Activated naive CD8-positive, alpha-beta T cell treated with anti-CD3 and anti-CD28 coated beads, Interleukin-2, amount 10 ng/mL, durations not matched to agents 7 days and 5 days (primary cell): ENCODE data around the gene ICAM4. TPM values are rescaled to one million over a fixed set of nuclear protein-coding genes. Genes with fewer than 3 reads are reported as not detected.

Source experiments
- ATAC-seq: fragments of 150-1000 bp; cut with Tn5 transposase; one replicate; pipeline ENCODE4 v1.10.0; 2021; ENCODE audit warnings: low read depth, moderate library complexity
- POLR2A ChIA-PET: fragments of 350-600 bp; sonication (Branson Sonifier 250); formaldehyde crosslinking; loops from one replicate; lab custom pipeline; 2021; ENCODE audit warnings: antibody characterized with exemption; lab: Charles Lee
- DNase-seq: peaks from one replicate; pipeline ENCODE4 v3.0.0; 2021
- H3K27ac Mint-ChIP-seq: one replicate; pipeline ENCODE4 v1.8.0; 2022; ENCODE audit warnings: mild to moderate bottlenecking, mixed read lengths
- H3K27me3 Mint-ChIP-seq: one replicate; pipeline ENCODE4 v1.8.0; 2022; ENCODE audit warnings: mild to moderate bottlenecking, moderate library complexity, mixed read lengths
- H3K36me3 Mint-ChIP-seq: one replicate; pipeline ENCODE4 v1.8.0; 2021; ENCODE audit warnings: mild to moderate bottlenecking, mixed read lengths
- H3K4me1 Mint-ChIP-seq: one replicate; pipeline ENCODE4 v1.8.0; 2021; ENCODE audit warnings: mixed read lengths
- H3K4me3 Mint-ChIP-seq: one replicate; pipeline ENCODE4 v1.8.0; 2022; ENCODE audit warnings: mild to moderate bottlenecking, moderate library complexity, mixed read lengths
- H3K9me3 Mint-ChIP-seq: one replicate; pipeline ENCODE4 v1.8.0; 2021; ENCODE audit warnings: mixed read lengths
- total RNA-seq, 2 experiments: library from RNA; stranded (reverse); gene quantifications; one replicate each; pipeline ENCODE4 v1.2.3, GENCODE V29; 2021

ICAM4 gene
- total RNA-seq, 2 experiments from 2014 or later = 1.2 to 1.7 TPM

DNA sequence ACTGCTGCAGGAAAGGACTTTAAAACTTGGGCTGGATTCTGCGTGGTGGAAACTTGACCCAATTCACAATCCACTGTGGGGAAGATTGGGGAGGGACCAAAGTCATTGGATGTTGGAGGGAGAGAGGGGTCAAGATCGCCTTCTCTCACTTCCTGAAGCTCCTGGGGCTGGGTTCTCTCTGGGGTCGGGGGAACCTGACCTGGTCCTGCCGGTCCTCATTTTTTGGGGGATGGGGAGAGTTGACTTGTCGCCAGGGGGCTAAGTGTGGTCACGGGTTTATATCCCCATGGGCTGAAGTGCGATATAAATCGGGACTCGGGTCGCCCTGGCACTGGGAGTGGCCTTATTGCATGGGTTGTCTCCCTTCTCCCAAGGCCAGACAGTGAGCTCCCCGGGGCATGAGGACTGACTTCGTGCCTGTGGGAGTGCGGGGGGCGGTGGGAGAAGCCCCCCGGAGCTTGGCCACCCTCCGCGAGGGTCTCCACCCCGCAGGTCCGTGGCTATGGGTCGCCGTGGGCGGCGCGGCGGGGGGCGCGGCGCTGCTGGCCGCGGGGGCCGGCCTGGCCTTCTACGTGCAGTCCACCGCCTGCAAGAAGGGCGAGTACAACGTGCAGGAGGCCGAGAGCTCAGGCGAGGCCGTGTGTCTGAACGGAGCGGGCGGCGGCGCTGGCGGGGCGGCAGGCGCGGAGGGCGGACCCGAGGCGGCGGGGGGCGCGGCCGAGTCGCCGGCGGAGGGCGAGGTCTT, 9.3 kb downstream of the ICAM4 start:
- ATAC-seq (no peak), DNase-seq (no peak)
- Mint-ChIP-seq H3K9me3 (peaks cover 3% of the 10 kb centered on the region), H3K4me1 (peaks cover 21% of the 10 kb centered on the region), H3K27ac (peak overlapping the region; percentile 78), H3K36me3 (peaks cover 6% of the 10 kb centered on the region), H3K27me3 (peaks cover 57% of the 10 kb centered on the region), H3K4me3 (peak overlapping the region; percentile 82)
- POLR2A ChIA-PET = interaction anchor here (0.5 to 2.1 kb wide), 5 partner anchors 9 to 195 kb away, joined by 3 to 9 read pairs (median 3); partner anchors contain the start of genes ICAM1, ICAM4 and TYK2

GRCh38 chr19:10299545-10300458, 13.0 kb downstream of the ICAM4 start:
- H3K27ac Mint-ChIP-seq = no peak overlapping the region
- POLR2A ChIA-PET = no interaction called here
- H3K4me3 Mint-ChIP-seq = no peak overlapping the region

DNA sequence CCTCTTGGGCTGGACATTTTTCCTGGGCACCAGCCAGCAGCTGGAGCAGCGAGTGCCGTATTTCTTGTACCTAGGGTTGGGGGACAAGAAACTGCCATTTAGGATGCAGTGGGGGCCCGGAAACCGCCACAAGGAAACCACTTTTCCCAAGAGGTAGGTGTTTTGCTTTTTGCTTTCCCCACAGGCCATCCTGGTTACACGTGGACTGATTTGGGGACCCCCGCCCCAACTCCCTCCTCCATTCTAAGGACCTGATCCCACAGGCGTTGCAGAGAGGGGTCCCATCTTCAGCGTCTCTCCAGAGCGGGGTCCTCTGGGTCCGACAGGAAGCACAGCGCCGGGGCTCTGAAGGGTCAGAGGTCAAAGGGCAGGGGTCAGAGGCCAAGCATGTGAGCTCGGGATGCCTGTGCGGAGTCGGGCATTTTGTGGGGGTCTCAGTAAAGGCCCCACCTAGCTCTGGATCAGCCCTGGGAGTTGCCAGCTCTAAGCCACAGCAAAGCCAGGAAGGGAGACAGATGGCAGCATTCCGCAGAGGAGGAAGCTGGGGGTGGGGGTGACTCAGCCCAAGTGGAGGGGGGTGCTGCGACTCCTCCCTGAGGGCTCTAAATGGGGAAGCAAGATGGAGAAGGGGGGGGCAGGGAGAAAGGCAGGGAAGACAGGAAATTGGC, 18.5 kb downstream of the ICAM4 start:
- POLR2A ChIA-PET = no interaction called here
- H3K9me3 Mint-ChIP-seq = no peaks in the 10 kb centered on the region
- no peak overlapping the region for H3K27ac Mint-ChIP-seq
- H3K27me3 Mint-ChIP-seq = peaks cover 6% of the 10 kb centered on the region
- ATAC-seq = no peak
- DNase-seq = no peak
- no peak overlapping the region for H3K4me3 Mint-ChIP-seq
- no peaks in the 10 kb centered on the region for H3K4me1 Mint-ChIP-seq
- H3K36me3 Mint-ChIP-seq = no peaks in the 10 kb centered on the region

More at GRCh38 chr19:10299545-10300458, 13.0 kb downstream of the ICAM4 start:
- Mint-ChIP-seq H3K4me1 (peaks cover 6% of the 10 kb centered on the region), H3K27me3 (peaks cover 26% of the 10 kb centered on the region), H3K36me3 (peaks cover 3% of the 10 kb centered on the region), H3K9me3 (no peaks in the 10 kb centered on the region)
- DNase-seq = no peak
- ATAC-seq = no peak

- DNase-seq (no peak), ATAC-seq (no peak)
- Mint-ChIP-seq H3K4me3 (no peak overlapping the region), H3K27me3 (peaks cover 3% of the 10 kb centered on the region), H3K27ac (no peak overlapping the region), H3K9me3 (no peaks in the 10 kb centered on the region), H3K4me1 (no peaks in the 10 kb centered on the region), H3K36me3 (no peaks in the 10 kb centered on the region)
- POLR2A ChIA-PET = no interaction called here
Measured at GRCh38 chr19:10306327-10306726, 19.6 kb downstream of the ICAM4 start.

DNA sequence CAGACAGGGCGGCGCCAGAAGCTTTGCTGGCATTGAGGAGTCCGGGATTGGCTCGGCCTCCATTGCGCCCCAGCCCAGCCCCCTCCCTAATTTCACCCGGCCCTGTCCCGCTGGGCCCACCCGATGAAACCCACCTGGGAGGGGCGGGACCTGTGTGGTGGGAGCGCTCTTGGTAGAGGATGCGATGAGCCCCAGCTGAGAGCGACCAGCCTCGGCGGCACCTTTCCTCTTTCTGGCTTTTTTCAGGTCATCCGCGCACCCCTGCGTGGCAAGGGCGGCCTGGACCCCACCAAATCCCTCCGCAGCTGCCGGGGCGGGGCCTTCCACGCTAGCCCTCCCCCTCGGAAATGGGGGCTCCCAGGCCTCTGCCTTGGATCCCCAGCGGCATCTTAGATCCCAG, 22.7 kb downstream of the ICAM4 start, which contains the start of gene ZGLP1:
Gene ZGLP1, minus strand, starts transcription at position 393 of the 400 bp plus-strand sequence.
- H3K4me3 Mint-ChIP-seq = no peak within 1 kb of the TSS
- no peaks in the 10 kb centered on the region for H3K4me1 Mint-ChIP-seq
- no peaks in the 10 kb centered on the region for H3K36me3 Mint-ChIP-seq
- POLR2A ChIA-PET = no interaction called here
- no peaks in the 10 kb centered on the region for H3K27me3 Mint-ChIP-seq
- DNase-seq = no peak
- H3K27ac Mint-ChIP-seq = no peak within 1 kb of the TSS
- no peak for ATAC-seq
- H3K9me3 Mint-ChIP-seq = no peaks in the 10 kb centered on the region

- peak within 1 kb of the TSS; percentile 78 for H3K27ac Mint-ChIP-seq
- no peaks in the 10 kb centered on the region for H3K27me3 Mint-ChIP-seq
- peak within 1 kb of the TSS; percentile 93 for H3K4me3 Mint-ChIP-seq
Measured at GRCh38 chr19:10315335-10316214, 28.8 kb downstream of the ICAM4 start, which contains the start of gene FDX2. Gene FDX2, minus strand, starts transcription at chr19:10316015. Its CDS starts 19 bp downstream, at chr19:10315996.

DNA sequence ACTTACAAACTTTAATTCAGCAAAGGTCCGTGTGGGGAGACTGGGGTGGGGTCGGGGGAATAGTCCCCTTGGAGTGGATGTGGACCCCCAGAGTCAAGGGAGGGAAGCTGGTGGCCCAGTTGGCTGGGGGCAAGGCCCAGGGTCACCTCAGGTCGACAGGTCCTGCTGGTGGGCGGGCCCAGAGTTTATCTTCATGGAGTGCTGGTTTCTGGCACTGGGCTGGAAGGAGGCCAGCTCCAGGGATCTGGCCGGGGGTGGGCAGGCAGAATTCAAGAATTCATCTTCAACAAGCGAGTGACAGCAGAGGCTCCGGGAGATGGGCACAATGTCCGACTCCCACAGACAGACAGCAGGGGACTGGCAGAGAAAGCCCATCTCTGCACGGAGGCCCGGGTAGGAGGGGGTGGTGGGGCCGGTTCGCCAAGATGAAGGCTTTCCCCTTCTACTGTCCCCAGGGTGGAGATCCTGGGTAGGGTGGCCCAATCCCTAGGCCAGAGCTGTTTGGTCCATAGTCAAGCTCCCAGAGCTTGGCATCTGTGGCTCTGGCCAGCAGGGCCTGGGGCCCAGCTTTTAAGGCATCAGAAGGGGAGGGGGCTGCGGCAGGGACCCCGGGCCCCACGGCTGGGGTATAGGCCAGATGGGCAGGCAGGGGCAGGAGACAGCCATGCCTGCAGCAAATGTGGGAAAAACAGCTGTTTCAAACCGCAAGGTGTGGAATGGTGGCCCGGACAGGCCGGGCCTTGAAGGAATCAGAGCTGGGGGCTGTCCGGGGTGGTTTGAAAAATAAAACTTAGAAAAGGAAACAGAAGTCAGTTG, 29.7 kb downstream of the ICAM4 start:
- POLR2A ChIA-PET = interaction anchor here (1.6 to 2.2 kb wide), 2 partner anchors 17 to 46 kb away, joined by 7 to 8 read pairs; partner anchors contain the start of genes ICAM1 and RAVER1
- Mint-ChIP-seq H3K4me3 (peak overlapping the region; percentile 93), H3K27ac (peak overlapping the region; percentile 77), H3K4me1 (peaks cover 11% of the 10 kb centered on the region), H3K9me3 (no peaks in the 10 kb centered on the region), H3K36me3 (peaks cover 11% of the 10 kb centered on the region), H3K27me3 (no peaks in the 10 kb centered on the region)
- ATAC-seq (no peak), DNase-seq (no peak)

More at GRCh38 chr19:10315335-10316214, 28.8 kb downstream of the ICAM4 start, which contains the start of gene FDX2:
- peak; percentile 91 for DNase-seq
- POLR2A ChIA-PET = interaction anchor here (0.7 to 2.2 kb wide), 3 partner anchors 18 to 380 kb away, joined by 4 to 8 read pairs (median 5); partner anchors contain the start of genes ICAM1 and RAVER1
- Mint-ChIP-seq H3K4me1 (peaks cover 11% of the 10 kb centered on the region), H3K36me3 (peaks cover 11% of the 10 kb centered on the region), H3K9me3 (no peaks in the 10 kb centered on the region)
- ATAC-seq = peak; percentile 86

DNA sequence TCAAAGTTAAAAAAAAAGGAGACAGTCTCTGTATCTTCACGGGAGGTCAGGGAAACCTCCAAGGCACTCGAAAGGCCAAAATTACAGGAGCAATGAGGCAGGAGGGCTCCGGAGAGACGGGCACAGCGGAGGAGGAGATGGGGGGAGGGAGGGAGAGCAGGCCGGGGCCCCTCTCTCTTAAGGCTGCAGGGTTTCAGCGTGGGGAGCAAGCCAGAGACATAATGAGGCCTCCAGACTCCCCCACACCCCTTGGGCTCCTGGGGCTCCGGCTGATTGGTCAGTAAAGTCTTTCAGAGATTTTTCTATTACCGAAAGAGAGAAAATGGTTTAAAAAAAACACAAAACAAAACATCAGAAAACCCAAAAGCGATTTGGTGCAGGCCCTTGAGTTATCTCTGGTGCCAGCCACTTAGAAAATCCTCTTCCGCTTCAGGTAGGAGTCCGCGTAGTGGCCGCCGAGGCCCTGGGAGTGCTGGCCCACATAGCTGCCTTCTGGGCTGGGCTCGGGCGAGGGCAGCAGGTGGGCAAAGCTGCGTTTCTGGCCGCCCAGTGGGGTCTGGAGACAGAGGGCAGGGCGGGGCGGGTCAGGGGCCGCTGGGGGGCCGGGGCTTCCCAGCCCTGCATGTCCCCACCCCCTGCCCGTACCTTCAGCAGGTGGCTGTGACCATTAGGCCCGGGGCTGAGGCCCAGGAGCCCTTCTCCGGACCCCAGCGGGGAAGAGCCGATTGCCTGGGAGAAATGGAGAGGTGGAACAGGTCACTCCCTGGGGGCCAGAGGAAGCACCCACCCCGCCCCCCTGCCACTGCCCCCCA, 30.5 kb downstream of the ICAM4 start:
- no peak for DNase-seq
- Mint-ChIP-seq H3K27ac (no peak overlapping the region), H3K36me3 (peaks cover 15% of the 10 kb centered on the region), H3K27me3 (no peaks in the 10 kb centered on the region), H3K4me1 (peaks cover 11% of the 10 kb centered on the region), H3K9me3 (no peaks in the 10 kb centered on the region), H3K4me3 (no peak overlapping the region)
- POLR2A ChIA-PET = interaction anchor here (1.4 to 1.6 kb wide), 2 partner anchors 16 to 72 kb away, joined by 3 to 7 read pairs; partner anchors contain the start of gene RAVER1
- ATAC-seq = no peak

- no peaks in the 10 kb centered on the region for H3K9me3 Mint-ChIP-seq
- no peak for ATAC-seq
- POLR2A ChIA-PET = interaction anchor here (1.1 to 1.6 kb wide), 3 partner anchors 15 to 71 kb away, joined by 3 to 7 read pairs (median 3); partner anchors contain the start of gene RAVER1
- peaks cover 11% of the 10 kb centered on the region for H3K4me1 Mint-ChIP-seq
- H3K27ac Mint-ChIP-seq = no peak overlapping the region
- no peaks in the 10 kb centered on the region for H3K27me3 Mint-ChIP-seq
- no peak overlapping the region for H3K4me3 Mint-ChIP-seq
- no peak for DNase-seq
- H3K36me3 Mint-ChIP-seq = peaks cover 15% of the 10 kb centered on the region
Measured at GRCh38 chr19:10317857-10318462, 31.2 kb downstream of the ICAM4 start.

- POLR2A ChIA-PET = interaction anchor here (1.1 to 1.4 kb wide), 2 partner anchors 14 to 70 kb away, joined by 3 read pairs; partner anchors contain the start of gene RAVER1
- H3K9me3 Mint-ChIP-seq = no peaks in the 10 kb centered on the region
- peaks cover 15% of the 10 kb centered on the region for H3K36me3 Mint-ChIP-seq
- no peak overlapping the region for H3K4me3 Mint-ChIP-seq
- ATAC-seq (no peak), DNase-seq (no peak)
- H3K27me3 Mint-ChIP-seq = no peaks in the 10 kb centered on the region
- H3K4me1 Mint-ChIP-seq = peaks cover 11% of the 10 kb centered on the region
- H3K27ac Mint-ChIP-seq = no peak overlapping the region
Measured at GRCh38 chr19:10318807-10319682, 32.3 kb downstream of the ICAM4 start.
